CD4-positive, CD25-positive, alpha-beta regulatory T cell (primary cell): ENCODE data around the gene IL20. TPM values are rescaled to one million over a fixed set of nuclear protein-coding genes. Genes with fewer than 3 reads are reported as not detected.

Experiments
- ATAC-seq, 2 donors: fragments of 150-1000 bp; cut with Tn5 transposase; one replicate each; pipeline ENCODE4 v1.10.0; 2021; ENCODE audit warnings: low read depth in 2 of 2, moderate number of reproducible peaks in 2 of 2, moderate library complexity in 1 of 2
- DNase-seq, 3 donors: peaks; one replicate each; pipeline versions ENCODE4 v3.0.0 to v3.0.0-alpha.2; 2012 to 2022; ENCODE audit warnings: mixed read lengths in 1 of 3
- H3K27ac ChIP-seq: one replicate; pipeline ENCODE4 v1.7.0; 2013; ENCODE audit warnings: mild to moderate bottlenecking, low read length; ENCODE audit not compliant: insufficient read depth, poor library complexity, severe bottlenecking
- H3K27me3 ChIP-seq: one replicate; pipeline ENCODE4 v1.7.0; 2013; ENCODE audit warnings: low read length; ENCODE audit not compliant: control insufficient read depth, insufficient read depth
- H3K36me3 ChIP-seq: one replicate; pipeline ENCODE4 v1.7.0; 2013; ENCODE audit warnings: mild to moderate bottlenecking, low read length, moderate library complexity; ENCODE audit not compliant: control insufficient read depth, insufficient read depth
- H3K4me1 ChIP-seq: 2 replicates; pipeline ENCODE4 v1.7.0; 2013; ENCODE audit warnings: mild to moderate bottlenecking, low read length; ENCODE audit not compliant: insufficient read depth, control insufficient read depth, poor library complexity, severe bottlenecking
- H3K4me3 ChIP-seq: one replicate; pipeline ENCODE4 v1.7.0; 2013; ENCODE audit warnings: low read depth, mild to moderate bottlenecking, low read length, moderate library complexity
- H3K9me3 ChIP-seq, 2 experiments: 1 replicate in 1 of 2; 2 replicates in 1 of 2; pipeline ENCODE4 v1.7.0; 2013; ENCODE audit warnings: low read length in 2 of 2, mild to moderate bottlenecking in 1 of 2, moderate library complexity in 1 of 2; ENCODE audit not compliant: control insufficient read depth in 2 of 2
- H3K27ac Mint-ChIP-seq, 3 donors: one replicate each; pipeline ENCODE4 v1.8.0; 2020 to 2022; ENCODE audit warnings: mild to moderate bottlenecking in 3 of 3, mixed read lengths in 3 of 3, moderate library complexity in 2 of 3
- H3K27me3 Mint-ChIP-seq: one replicate; pipeline ENCODE4 v1.8.0; 2022; ENCODE audit warnings: mild to moderate bottlenecking, mixed read lengths
- H3K36me3 Mint-ChIP-seq: one replicate; pipeline ENCODE4 v1.8.0; 2020; ENCODE audit warnings: mixed read lengths
- H3K4me1 Mint-ChIP-seq, 4 donors: one replicate each; pipeline ENCODE4 v1.8.0; 2020 to 2022; ENCODE audit warnings: mixed read lengths in 4 of 4, mild to moderate bottlenecking in 1 of 4
- H3K4me3 Mint-ChIP-seq, 4 donors: one replicate each; pipeline ENCODE4 v1.8.0; 2020 to 2022; ENCODE audit warnings: mild to moderate bottlenecking in 4 of 4, mixed read lengths in 4 of 4, moderate library complexity in 3 of 4
- H3K9me3 Mint-ChIP-seq, 7 donors: one replicate each; pipeline ENCODE4 v1.8.0; 2020 to 2022; ENCODE audit warnings: mixed read lengths in 7 of 7, mild to moderate bottlenecking in 3 of 7, moderate library complexity in 2 of 7
- polyA plus RNA-seq, 4 donors: library from polyadenylated mRNA; unstranded; fragments of 300-500 nt; fragmentation: Illumina TruSeq; gene quantifications; one replicate each; pipeline ENCODE4 v1.2.3, GENCODE V29; 2021
- total RNA-seq: library from RNA; stranded (reverse); gene quantifications from one replicate; pipeline ENCODE4 v1.2.3, GENCODE V29; 2022

IL20 gene
- total and polyA plus RNA-seq, 5 donors from 2014 or later, result not detected

DNA sequence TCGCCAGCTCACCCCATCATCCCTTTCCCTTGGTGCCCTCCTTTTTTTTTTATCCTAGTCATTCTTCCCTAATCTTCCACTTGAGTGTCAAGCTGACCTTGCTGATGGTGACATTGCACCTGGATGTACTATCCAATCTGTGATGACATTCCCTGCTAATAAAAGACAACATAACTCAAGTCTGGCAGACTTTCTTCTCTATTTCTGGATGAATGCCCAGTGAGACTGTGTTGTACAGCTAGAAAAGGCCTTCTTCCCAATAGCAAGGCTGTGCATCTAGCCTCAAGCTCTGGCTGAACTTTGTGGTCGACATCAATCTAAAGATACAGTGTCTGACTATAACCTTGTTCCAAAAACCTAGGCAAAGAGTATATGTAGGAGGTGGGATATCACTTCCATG lies 38.3 kb downstream of the IL20 start:
- Histone ChIP-seq H3K27me3 (no peaks in the 10 kb centered on the region), H3K9me3 (no peaks in the 10 kb centered on the region), H3K27ac (no peak overlapping the region), H3K4me1 (peaks cover 45% of the 10 kb centered on the region), H3K4me3 (no peak overlapping the region), H3K36me3 (peaks cover 59% of the 10 kb centered on the region)
- ATAC-seq (no peak), DNase-seq (no peak)
- H3K9me3 Mint-ChIP-seq, result no peaks in the 10 kb centered on the region
- peak overlapping the region in 2 of 4 donors; percentile 45 to 88 for H3K4me3 Mint-ChIP-seq
- H3K27ac Mint-ChIP-seq, result peak overlapping the region in 2 of 3 donors; percentile 54 to 67
- no peaks in the 10 kb centered on the region for H3K27me3 Mint-ChIP-seq
- H3K4me1 Mint-ChIP-seq, result peaks cover 21 to 96% (median 57%) of the 10 kb centered on the region in 4 donors
- H3K36me3 Mint-ChIP-seq, result peaks cover 54% of the 10 kb centered on the region

DNA sequence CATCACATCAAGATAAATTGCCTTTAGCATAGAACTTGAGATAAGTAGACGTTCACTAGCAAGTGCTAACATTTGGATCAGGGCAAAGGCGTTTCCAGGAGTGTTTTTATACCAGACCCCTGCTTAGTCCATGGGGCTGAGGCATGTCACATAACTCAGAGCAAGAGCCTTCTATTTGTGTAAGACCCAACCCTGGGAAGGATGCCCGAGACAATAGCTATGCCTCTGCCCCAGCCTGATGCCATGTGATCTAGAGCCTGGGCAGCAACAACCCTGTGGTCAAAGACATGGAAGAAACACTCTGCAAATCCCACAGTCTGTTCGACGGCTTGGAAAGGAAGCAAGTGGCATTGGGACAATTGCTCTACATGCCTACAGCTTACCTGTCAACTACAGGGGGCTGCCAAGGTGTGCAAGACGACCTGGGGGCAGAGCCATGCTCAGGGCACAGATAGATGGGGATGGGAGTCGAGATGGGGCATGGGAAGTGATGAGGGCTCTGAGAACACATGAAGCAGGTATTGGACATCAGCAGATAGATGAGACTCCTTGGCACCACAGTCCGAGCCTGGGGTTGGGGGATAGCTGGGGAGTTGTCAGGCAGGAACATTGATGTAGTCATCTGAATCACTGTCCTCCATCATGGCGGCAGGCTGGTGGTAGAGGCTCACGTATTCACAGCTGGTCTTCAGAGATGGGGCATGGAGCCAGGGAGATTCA lies 39.2 kb downstream of the IL20 start:
- no peak overlapping the region for H3K4me3 ChIP-seq
- no peak for ATAC-seq
- Mint-ChIP-seq H3K27ac (peak overlapping the region; percentile 82 to 99 (median 86)), H3K4me1 (peaks cover 21 to 92% (median 60%) of the 10 kb centered on the region in 4 donors), H3K36me3 (peaks cover 58% of the 10 kb centered on the region), H3K4me3 (peak overlapping the region in 3 of 4 donors; percentile 52 to 88 (median 80)), H3K9me3 (no peaks in the 10 kb centered on the region), H3K27me3 (no peaks in the 10 kb centered on the region)
- H3K27me3 ChIP-seq, result no peaks in the 10 kb centered on the region
- no peaks in the 10 kb centered on the region for H3K9me3 ChIP-seq
- no peak for DNase-seq
- peaks cover 63% of the 10 kb centered on the region for H3K36me3 ChIP-seq
- peaks cover 53% of the 10 kb centered on the region for H3K4me1 ChIP-seq
- peak overlapping the region; percentile 51 for H3K27ac ChIP-seq

DNA sequence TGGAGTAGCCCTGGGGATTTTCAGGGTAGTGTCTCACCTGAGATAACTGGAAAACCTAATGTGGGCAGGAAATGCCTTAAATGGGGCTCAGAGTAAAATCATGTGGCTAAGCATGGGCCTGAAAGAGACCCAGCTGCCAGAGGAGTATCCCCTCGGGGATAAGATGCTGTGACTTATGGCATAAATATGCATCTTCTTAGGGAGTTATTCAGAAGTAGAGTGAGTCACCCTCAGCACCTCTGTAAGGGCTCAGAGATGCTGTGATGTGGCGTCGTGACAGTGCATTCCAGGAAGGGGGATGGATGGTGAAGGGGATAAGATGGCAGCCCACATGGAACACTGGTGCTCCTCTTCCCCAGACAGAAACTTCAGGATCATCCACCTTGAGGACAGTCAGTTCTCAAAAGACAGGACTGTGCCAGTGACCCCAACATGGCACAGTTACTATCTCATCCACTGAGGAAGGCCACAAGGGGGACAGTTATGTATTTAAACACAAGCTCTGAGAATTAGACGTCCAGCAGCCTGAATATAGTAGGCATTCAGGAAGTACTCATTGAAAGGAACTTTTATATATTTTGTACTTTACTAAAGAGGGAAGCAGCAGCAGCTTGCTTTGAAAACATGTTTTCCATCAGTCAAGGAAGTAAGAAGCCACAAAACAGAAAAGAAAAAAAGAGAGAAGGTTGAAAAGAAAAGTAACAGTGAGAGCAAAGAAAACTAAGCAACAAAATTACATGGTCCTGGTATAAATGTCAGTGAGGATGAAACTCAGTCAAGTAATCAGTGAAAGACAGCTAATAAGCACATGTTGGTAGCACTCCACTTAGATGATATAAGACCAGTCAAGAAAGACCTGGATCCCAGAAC lies 40.1 kb downstream of the IL20 start:
- peaks cover 60% of the 10 kb centered on the region for H3K36me3 Mint-ChIP-seq
- peaks cover 62% of the 10 kb centered on the region for H3K4me1 ChIP-seq
- no peaks in the 10 kb centered on the region for H3K9me3 ChIP-seq
- H3K9me3 Mint-ChIP-seq, result no peaks in the 10 kb centered on the region
- H3K4me3 ChIP-seq, result peak overlapping the region; percentile 72
- H3K36me3 ChIP-seq, result peaks cover 70% of the 10 kb centered on the region
- no peaks in the 10 kb centered on the region for H3K27me3 Mint-ChIP-seq
- peaks cover 23 to 92% (median 57%) of the 10 kb centered on the region in 4 donors for H3K4me1 Mint-ChIP-seq
- H3K27ac Mint-ChIP-seq, result peak overlapping the region; percentile 82 to 99 (median 86)
- H3K4me3 Mint-ChIP-seq, result peak overlapping the region; percentile 52 to 93 (median 84)
- DNase-seq (no peak), ATAC-seq (peak; percentile 63 to 72)
- H3K27ac ChIP-seq, result peak overlapping the region; percentile 51
- H3K27me3 ChIP-seq, result no peaks in the 10 kb centered on the region

DNA sequence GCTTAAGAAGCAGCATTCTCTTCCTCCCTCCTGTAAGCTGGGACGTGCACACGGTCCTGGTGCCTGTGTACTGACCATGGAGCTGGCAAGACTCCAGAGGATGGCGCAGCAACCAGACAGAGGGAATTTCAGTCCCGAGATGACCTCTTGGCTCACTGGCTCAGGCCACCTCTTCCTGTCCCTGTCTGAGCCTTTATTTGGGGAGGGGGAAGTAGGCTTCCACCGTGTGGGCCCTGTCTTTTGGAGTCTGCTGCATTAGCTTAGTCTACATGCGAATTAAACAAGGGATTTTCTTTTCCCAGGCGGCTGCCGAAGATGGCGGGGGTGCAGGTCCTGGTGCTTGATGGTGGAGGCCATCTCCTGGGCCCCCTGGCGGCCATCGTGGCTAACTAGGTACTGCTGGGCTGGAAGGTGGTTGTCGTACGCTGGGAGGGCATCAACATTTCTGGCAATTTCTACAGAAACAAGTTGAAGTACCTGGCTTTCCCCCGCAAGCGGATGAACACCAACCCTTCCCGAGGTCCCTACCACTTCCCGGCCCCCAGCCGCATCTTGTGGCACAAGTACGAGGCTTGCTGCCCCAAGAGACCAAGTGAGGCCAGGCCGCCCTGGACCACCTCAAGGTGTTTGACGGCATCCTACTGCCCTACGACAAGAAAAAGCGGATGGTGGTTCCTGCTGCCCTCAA lies 42.0 kb downstream of the IL20 start:
- Mint-ChIP-seq H3K27ac (peak overlapping the region; percentile 82 to 87 (median 86)), H3K9me3 (no peaks in the 10 kb centered on the region), H3K4me1 (peaks cover 35 to 92% (median 67%) of the 10 kb centered on the region in 4 donors), H3K36me3 (peaks cover 70% of the 10 kb centered on the region), H3K27me3 (no peaks in the 10 kb centered on the region), H3K4me3 (peak overlapping the region in 3 of 4 donors; percentile 58 to 89 (median 68))
- Histone ChIP-seq H3K36me3 (peaks cover 89% of the 10 kb centered on the region), H3K27ac (peak overlapping the region; percentile 71), H3K27me3 (no peaks in the 10 kb centered on the region), H3K4me1 (peaks cover 78% of the 10 kb centered on the region), H3K4me3 (peak overlapping the region; percentile 19), H3K9me3 (no peaks in the 10 kb centered on the region)
- no peak for ATAC-seq
- DNase-seq, result no peak

DNA sequence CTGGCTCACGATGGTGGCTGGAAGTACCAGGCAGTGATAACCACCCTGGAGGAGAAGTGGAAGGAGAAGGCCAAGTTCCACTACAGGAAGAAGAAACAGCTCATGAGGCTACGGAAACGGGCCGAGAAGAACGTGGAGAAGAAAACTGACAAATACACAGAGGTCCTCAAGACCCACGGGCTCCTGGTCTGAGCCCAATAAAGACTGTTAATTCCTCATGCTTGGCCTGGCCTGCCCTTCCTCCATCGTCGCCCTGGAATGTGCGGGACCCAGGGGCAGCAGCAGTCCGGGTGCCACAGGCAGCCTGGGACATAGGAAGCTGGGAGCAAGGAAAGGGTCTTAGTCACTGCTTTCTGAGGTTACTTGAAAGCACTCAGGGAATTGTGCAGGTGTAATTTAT lies 42.6 kb downstream of the IL20 start:
- peaks cover 89% of the 10 kb centered on the region for H3K36me3 ChIP-seq
- H3K4me3 Mint-ChIP-seq, result peak overlapping the region in 3 of 4 donors; percentile 58 to 89 (median 68)

DNA sequence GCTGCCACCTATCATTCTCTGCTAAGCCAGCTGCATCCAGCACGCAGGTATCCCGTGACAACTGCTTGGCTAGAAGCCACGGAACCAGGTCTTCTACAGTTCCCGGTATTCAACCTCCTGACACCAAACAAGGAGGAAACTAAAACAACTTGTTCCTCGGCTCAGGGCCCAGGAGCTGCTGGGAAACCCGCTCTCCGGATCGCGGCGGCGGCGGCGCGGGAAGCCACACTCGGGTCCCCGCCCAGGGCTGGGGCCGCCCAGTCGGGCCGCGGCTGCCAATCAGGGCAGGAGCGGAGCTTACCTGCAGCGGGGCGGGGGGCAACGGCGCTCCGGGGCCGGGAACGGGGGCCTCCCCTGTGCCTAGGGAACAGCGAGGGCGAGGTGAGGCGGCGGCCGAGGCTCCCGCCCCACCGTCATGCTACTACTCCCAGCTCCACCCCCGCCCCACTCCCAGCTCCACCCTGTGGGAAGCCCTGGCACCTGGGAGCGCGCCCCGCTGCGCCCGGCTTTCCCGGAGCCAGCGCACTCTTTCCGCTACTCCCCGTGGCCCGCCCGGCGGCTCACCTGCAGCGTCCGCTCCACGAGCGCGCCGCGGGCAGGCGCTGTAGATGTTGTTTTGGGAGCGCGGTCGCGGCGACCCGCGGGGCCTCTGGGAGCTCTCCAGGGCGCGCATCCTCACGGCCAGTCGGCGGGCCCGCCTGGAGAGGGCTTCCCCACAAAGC lies 43.9 kb downstream of the IL20 start:
- Histone ChIP-seq H3K36me3 (peaks cover 88% of the 10 kb centered on the region), H3K4me1 (peaks cover 97% of the 10 kb centered on the region), H3K27ac (peak overlapping the region; percentile 71), H3K4me3 (peak overlapping the region; percentile 62), H3K27me3 (no peaks in the 10 kb centered on the region), H3K9me3 (no peaks in the 10 kb centered on the region)
- peak overlapping the region; percentile 72 to 86 (median 72) for H3K27ac Mint-ChIP-seq
- peak in 2 of 3 donors; percentile 42 to 53 for DNase-seq
- peak; percentile 32 to 49 for ATAC-seq
- peaks cover 70% of the 10 kb centered on the region for H3K36me3 Mint-ChIP-seq
- no peaks in the 10 kb centered on the region for H3K27me3 Mint-ChIP-seq
- no peaks in the 10 kb centered on the region for H3K9me3 Mint-ChIP-seq
- H3K4me1 Mint-ChIP-seq, result peaks cover 39 to 94% (median 77%) of the 10 kb centered on the region in 4 donors
- H3K4me3 Mint-ChIP-seq, result peak overlapping the region; percentile 76 to 89 (median 81)

More for the DNA sequence above, 42.6 kb downstream of the IL20 start:
- Mint-ChIP-seq H3K27me3 (no peaks in the 10 kb centered on the region), H3K4me1 (peaks cover 39 to 93% (median 69%) of the 10 kb centered on the region in 4 donors), H3K27ac (peak overlapping the region; percentile 77 to 87 (median 86)), H3K9me3 (no peaks in the 10 kb centered on the region), H3K36me3 (peaks cover 70% of the 10 kb centered on the region)
- no peaks in the 10 kb centered on the region for H3K27me3 ChIP-seq
- no peaks in the 10 kb centered on the region for H3K9me3 ChIP-seq
- ATAC-seq (no peak), DNase-seq (no peak)
- H3K27ac ChIP-seq, result peak overlapping the region; percentile 71
- no peak overlapping the region for H3K4me3 ChIP-seq
- peaks cover 84% of the 10 kb centered on the region for H3K4me1 ChIP-seq

DNA sequence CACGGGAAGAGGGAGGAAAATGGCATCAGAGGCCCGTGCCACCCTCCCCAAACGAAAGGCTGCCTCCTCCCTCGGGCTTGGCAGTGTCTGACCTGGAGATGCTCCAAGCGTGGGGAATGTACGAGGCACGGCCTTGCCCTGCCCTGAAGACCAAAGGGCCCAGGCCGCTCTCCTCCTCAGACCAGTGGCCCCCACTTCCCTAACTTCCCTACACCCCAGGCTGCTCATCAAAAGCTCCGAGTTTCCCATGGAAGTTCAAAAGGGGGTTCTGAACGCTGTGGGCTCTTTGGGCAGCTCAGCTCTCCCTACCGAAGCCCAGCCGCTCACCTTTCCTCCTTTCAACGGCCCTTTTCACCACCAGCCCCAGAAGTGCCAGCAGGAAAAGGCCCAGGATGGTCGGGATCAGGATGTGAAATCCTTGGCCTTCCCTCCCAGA lies 44.5 kb downstream of the IL20 start:
- Mint-ChIP-seq H3K4me3 (peak overlapping the region in 2 of 4 donors; percentile 73 to 74), H3K36me3 (peaks cover 70% of the 10 kb centered on the region), H3K27me3 (no peaks in the 10 kb centered on the region), H3K9me3 (no peaks in the 10 kb centered on the region), H3K4me1 (peaks cover 39 to 94% (median 78%) of the 10 kb centered on the region in 4 donors), H3K27ac (peak overlapping the region in 2 of 3 donors; percentile 20 to 60)
- H3K36me3 ChIP-seq, result peaks cover 88% of the 10 kb centered on the region
- H3K27ac ChIP-seq, result peak overlapping the region; percentile 71
- no peaks in the 10 kb centered on the region for H3K9me3 ChIP-seq
- no peak for DNase-seq
- no peak for ATAC-seq
- peak overlapping the region; percentile 53 for H3K4me3 ChIP-seq
- peaks cover 98% of the 10 kb centered on the region for H3K4me1 ChIP-seq
- H3K27me3 ChIP-seq, result no peaks in the 10 kb centered on the region
